GM13976 (cell line): ENCODE data around the gene ALG5.

ENCODE experiments used
- DNase-seq: peaks from one replicate; pipeline ENCODE4 v3.0.0; 2012; ENCODE audit warnings: low spot score
- in situ Hi-C: fragments of 300-500 bp; cut with MboI; formaldehyde crosslinking; loops from one replicate; pipeline ENCODE4 v1.12.0; 2022; ENCODE audit warnings: low sequenced_read_pairs, mixed read lengths, inconsistent platforms; ENCODE audit not compliant: unreplicated experiment
- TF ChIP-seq, protein P1 (sequence below): IDR thresholded peaks from 2 replicates; pipeline ENCODE4 v1.5.1; 2012; ENCODE audit warnings: borderline replicate concordance, mild to moderate bottlenecking; ENCODE audit not compliant: insufficient read depth; ENCODE audit errors: extremely low read depth, missing control alignments, control extremely low read depth

The ALG5 gene

DNA sequence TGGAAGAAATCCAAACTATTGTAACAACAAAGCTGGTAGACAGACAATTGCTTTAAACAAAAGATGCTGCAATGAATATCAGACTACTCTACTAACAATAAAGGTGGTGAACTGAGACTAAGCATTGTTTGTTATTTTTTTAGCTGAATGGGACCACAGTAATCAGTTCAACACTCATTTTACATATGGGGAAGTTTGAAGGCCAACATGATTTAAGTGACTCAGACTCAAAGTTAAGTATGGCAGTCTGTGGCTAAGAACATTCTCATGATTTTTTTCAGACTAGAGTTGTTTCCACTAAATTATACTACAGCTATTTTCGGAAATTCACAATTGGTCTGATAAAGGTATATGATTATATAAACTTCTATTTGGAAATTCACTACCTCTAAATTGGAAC, 11.9 kb upstream of the ALG5 start:
- no peak for DNase-seq
- in situ Hi-C loops = no loop called here
- TF ChIP-seq, protein P1, sequence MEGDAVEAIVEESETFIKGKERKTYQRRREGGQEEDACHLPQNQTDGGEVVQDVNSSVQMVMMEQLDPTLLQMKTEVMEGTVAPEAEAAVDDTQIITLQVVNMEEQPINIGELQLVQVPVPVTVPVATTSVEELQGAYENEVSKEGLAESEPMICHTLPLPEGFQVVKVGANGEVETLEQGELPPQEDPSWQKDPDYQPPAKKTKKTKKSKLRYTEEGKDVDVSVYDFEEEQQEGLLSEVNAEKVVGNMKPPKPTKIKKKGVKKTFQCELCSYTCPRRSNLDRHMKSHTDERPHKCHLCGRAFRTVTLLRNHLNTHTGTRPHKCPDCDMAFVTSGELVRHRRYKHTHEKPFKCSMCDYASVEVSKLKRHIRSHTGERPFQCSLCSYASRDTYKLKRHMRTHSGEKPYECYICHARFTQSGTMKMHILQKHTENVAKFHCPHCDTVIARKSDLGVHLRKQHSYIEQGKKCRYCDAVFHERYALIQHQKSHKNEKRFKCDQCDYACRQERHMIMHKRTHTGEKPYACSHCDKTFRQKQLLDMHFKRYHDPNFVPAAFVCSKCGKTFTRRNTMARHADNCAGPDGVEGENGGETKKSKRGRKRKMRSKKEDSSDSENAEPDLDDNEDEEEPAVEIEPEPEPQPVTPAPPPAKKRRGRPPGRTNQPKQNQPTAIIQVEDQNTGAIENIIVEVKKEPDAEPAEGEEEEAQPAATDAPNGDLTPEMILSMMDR = no peak

DNA sequence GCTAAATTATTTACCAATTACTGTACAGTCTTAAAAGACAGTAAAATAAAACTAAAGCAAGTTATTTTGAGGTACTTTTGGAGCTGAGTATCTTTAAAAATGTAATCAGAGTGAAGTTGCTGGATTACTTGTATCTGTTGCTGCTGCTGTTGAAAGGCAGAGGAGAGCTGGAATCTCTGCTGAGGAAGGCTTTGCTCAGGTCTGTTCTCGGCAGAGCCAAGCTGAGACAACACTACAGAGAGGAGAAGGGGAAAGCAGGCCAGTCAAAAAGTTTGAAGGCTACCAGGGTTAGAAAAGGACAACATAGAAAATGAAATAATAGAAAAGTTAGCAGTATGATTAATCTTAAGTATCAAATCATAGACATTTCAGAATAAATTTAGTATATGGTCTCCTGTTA, 11.3 kb upstream of the ALG5 start:
- in situ Hi-C loops = no loop called here
- TF ChIP-seq, protein P1 = no peak
- no peak for DNase-seq

DNA sequence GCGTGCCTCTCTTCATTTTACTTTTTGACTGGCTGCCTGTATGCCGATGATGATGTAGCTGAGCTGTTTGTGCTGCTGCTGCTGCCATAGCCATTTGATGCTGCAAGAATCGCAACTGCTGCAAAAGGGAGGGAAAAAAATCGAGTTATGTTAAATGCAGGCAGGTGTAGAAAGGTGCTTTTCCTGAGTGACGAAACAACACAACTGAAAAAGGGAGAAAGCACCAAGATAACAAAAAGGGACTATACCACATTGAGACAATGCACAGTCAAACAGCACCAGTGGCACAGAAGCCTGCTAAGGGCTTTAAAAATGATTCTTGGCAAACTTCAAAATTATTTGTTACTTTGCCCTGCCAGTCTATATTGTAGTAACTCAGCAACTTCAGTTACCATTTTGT, 10.6 kb upstream of the ALG5 start:
- DNase-seq = no peak
- in situ Hi-C loops = no loop called here
- TF ChIP-seq, protein P1 = no peak

DNA sequence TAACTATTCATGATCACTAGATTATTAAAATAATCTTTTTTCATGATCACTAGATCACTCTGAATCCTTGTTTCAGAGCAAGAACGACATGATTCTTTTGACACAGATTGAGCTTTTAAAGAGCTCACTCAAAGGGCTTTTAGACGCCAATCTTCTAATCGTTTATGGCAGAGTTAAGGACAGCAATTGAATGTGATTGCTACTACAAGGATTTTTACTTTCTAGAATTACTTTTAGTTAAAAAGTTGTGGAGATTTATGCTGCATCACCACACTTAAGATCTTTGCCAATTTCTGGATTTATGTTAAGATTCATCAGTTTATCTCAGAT, 2.7 kb upstream of the ALG5 start:
- TF ChIP-seq, protein P1 = no peak
- DNase-seq = no peak
- in situ Hi-C loops = no loop called here

DNA sequence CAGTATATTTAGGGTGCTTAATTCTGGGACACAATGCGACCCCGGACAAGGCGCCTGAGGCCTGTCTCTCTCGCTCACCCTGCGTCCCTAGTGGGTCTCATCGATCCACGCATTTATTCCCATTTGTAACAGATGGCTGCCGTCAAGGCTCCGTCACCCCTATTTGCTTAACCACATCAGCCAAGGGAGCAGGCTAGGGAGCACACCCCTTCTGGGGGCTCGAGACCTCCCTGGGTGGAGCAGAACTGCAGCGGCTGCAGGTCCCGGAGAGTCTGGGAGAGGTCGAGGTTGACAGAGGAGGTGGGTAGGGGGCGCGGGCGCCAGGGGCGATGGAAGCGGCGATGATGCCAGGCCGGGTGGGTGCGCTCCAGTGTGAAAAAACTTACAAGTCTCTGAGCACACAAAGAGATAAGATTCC, 507 bp downstream of the ALG5 start:
- no peak for DNase-seq
- in situ Hi-C loops = no loop called here
- TF ChIP-seq, protein P1 = no peak

DNA sequence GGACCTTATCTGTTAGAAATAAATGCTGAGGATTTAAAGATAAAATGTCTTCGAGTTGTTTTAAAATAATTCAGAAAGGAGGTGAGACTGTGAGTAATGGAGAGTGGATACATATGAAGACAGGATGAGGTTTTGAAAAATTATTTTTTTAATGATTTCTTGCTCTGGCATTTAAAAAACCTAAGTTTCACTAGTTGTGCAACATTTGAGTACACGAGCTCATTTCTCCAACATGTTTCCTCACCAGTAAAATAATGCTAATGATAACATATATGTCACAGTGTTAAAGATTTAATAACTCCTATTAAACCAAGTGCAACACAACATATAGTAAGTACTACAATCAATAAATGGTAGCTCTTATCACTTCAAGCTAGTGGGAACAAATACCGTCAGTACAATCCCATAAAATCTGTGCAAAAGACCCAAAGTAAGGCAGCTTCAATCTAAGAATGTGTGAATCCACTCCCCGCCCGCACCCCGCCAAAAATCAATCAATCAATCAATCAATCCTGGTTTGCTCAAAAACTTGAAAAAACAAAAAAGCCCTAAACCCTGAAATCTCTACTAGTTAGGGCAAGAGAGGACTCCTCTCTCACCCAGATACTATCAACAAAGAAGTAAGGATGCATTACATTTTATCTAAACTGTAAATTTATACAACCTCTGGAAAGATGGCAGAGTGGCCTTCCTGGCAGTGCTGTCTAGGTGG, 1.3 kb downstream of the ALG5 start:
- in situ Hi-C loops = no loop called here
- TF ChIP-seq, protein P1 = no peak
- DNase-seq = no peak
